GM18519 (cell line): ENCODE measurements around the gene ADCY9.
"Not testable (repeated sequence)": the region's sequence is repeated elsewhere in the genome, so short reads cannot be mapped to it uniquely, and the experiment has no call there.

ENCODE experiments used
- ATAC-seq: cut with Tn5 transposase; IDR thresholded peaks from one replicate; pipeline ENCODE4 v1.9.1; 2021; ENCODE audit warnings: mild to moderate bottlenecking, moderate library complexity; ENCODE audit not compliant: unreplicated experiment, low FRiP score

ADCY9 gene

GRCh38 chr16:4045561-4045960 is 70.7 kb downstream of the ADCY9 start:
- not testable (repeated sequence) for ATAC-seq

GRCh38 chr16:4042581-4042980 is 73.7 kb downstream of the ADCY9 start:
- ATAC-seq: no peak

GRCh38 chr16:4038448-4038847 is 77.8 kb downstream of the ADCY9 start:
- ATAC-seq: no peak

- not testable (repeated sequence) for ATAC-seq
These were observed 79.3 kb downstream of the ADCY9 start for GRCh38 chr16:4036952-4037351.

GRCh38 chr16:4034963-4035362 is 81.3 kb downstream of the ADCY9 start:
- no peak for ATAC-seq

GRCh38 chr16:4033951-4034350 is 82.3 kb downstream of the ADCY9 start:
- ATAC-seq: no peak

GRCh38 chr16:4032768-4033167 is 83.5 kb downstream of the ADCY9 start:
- ATAC-seq: no peak

GRCh38 chr16:4028144-4028543 is 88.1 kb downstream of the ADCY9 start:
- no peak for ATAC-seq

- ATAC-seq: no peak
These were observed 89.4 kb downstream of the ADCY9 start for GRCh38 chr16:4026854-4027253.

GRCh38 chr16:4025428-4025827 is 90.8 kb downstream of the ADCY9 start:
- ATAC-seq: no peak

GRCh38 chr16:4021916-4022315 is 94.3 kb downstream of the ADCY9 start:
- no peak for ATAC-seq

- ATAC-seq: no peak
These were observed 95.0 kb downstream of the ADCY9 start for GRCh38 chr16:4021070-4021779.

- ATAC-seq: no peak
These were observed 96.9 kb downstream of the ADCY9 start for GRCh38 chr16:4019371-4019791.

GRCh38 chr16:4018391-4018790 is 97.9 kb downstream of the ADCY9 start:
- ATAC-seq: no peak

- no peak for ATAC-seq
These were observed 98.4 kb downstream of the ADCY9 start for GRCh38 chr16:4017807-4018206.

- no peak for ATAC-seq
These were observed 99.6 kb downstream of the ADCY9 start for GRCh38 chr16:4016658-4017057.

- no peak for ATAC-seq
These were observed 100.3 kb downstream of the ADCY9 start for GRCh38 chr16:4016005-4016352.

GRCh38 chr16:4015275-4016004 is 100.8 kb downstream of the ADCY9 start:
- ATAC-seq: no peak

- ATAC-seq: no peak
These were observed 104.2 kb downstream of the ADCY9 start for GRCh38 chr16:4011940-4012629.

GRCh38 chr16:4011225-4011939 is 104.9 kb downstream of the ADCY9 start:
- ATAC-seq: no peak
